GM12875 (cell line): ENCODE measurements around the gene MGAT4B.

ENCODE experiments used
- H3K4me3 ChIP-seq: one replicate; pipeline ENCODE4 v1.5.1; 2011; ENCODE audit warnings: low read depth, low read length, control low read depth
- CTCF ChIP-seq: IDR thresholded peaks from 2 replicates; pipeline ENCODE4 v1.5.1; 2011; ENCODE audit warnings: low read depth, mild to moderate bottlenecking, control low read depth, inconsistent platforms, low read length, moderate library complexity, borderline replicate concordance; ENCODE audit not compliant: insufficient read depth

MGAT4B gene

DNA sequence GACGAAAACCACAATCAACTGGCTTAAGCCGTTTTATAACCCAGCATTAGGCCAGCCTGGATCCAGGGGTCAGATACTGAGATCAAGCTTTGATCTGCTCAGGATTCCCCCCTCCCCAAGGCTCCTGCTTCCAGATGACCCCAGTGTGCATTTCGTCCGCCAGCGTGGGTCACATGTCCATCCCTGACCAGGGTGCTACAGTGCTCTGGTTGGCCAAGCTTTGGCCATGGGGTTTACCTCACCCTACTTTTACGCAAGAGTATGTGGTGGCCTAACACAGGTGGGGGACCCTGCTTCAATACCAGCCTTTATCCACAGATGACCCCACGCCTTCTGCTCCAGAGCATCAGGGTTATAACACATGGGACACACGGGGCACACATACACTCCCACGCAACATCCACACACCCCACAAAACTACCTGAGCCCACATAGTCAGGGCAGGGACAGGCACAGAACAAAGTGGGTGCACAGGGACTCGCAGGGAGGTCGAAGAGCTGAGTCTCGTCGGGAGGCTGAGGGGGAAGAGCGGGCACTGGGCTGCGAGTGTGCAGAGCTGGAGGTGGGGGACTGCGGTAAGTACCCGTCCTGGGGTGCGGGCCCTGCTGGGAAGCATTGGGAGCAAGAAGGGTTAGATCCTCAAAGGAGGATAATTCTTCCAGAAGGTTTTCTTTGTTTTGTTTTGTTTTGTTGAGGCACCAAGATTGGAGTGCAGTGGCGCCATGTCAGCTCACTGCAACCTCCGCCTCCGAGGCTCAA is 9.0 kb upstream of the MGAT4B start:
- no peak for TF ChIP-seq CTCF
- no peak overlapping the region for H3K4me3 ChIP-seq

- TF ChIP-seq CTCF: no peak
- no peak overlapping the region for H3K4me3 ChIP-seq
Measured at GRCh38 chr5:179814090-179814489, 7.4 kb upstream of the MGAT4B start.

- no peak overlapping the region for H3K4me3 ChIP-seq
Measured at GRCh38 chr5:179812997-179813607, 6.4 kb upstream of the MGAT4B start.

GRCh38 chr5:179812135-179812825 is 5.6 kb upstream of the MGAT4B start:
- H3K4me3 ChIP-seq: no peak overlapping the region
- no peak for TF ChIP-seq CTCF

More at GRCh38 chr5:179812997-179813607, 6.4 kb upstream of the MGAT4B start:
- no peak for TF ChIP-seq CTCF

DNA sequence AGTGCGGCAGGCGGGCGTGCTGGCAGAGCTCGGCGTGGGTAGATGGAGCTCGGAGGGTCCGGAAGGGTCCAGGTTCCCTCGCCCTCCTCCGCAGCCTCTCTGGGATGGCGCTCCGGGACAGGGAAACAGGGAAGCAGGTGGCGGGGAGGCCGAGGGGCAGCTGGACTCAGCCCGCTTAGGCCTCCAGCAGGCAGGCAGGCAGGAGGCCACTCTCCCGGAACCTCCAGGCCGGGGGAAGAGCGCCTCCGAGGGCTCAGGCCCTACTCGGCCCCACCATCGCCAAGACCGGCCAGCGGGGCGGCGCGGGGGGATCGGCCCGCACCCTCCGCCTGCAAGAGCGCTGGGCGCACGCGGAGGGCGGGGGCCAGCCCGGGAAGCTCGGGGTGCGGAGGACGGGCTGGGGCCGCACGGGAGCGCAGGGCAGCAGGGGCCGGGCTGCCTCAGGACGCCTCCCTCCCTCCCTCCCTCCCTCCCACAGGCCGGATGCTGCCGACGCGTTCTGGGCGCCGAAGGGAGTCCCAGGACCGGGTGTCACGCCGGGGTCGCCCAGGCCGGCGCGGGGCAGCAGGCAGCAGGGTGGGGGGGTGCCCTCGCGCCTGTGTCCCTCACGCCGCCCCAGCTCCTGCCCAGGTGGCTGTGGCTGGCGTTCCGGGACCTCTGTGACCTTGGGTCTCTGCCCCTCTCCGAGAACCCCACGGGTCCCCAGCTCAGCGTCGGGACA is 977 bp downstream of the MGAT4B start:
- TF ChIP-seq CTCF: no peak
- H3K4me3 ChIP-seq: peak overlapping the region; percentile 90

DNA sequence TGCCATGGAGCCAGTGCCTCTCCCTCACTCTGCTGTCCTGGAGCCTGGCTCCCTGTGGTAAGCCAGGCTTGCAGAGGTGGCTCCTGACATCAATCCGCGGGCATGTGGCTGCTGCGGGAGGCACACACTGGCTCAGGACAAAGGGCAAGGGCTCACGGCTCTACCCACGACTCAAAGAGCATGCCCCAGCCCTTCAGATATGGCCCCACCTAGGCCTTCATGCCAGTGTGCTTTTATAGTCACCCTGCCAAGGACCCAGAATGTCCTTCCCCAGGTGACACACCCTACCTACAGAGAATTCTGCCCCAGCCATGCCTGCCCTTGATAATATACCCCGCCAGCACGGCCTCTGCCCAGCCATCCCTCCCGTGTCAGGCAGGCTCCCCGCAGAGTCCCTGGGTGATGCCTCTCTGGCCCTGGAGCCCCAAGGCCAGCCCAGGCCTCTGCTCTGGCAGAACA is 1.6 kb downstream of the MGAT4B start:
- peak overlapping the region; percentile 90 for H3K4me3 ChIP-seq
- TF ChIP-seq CTCF: no peak
